Stimulated activated CD8-positive, alpha-beta memory T cell treated with anti-CD3 and anti-CD28 coated beads, Interleukin-7, amount 100 ng/mL, for 48 hours (primary cell): ENCODE results near the gene NQO2.
"Not testable (repeated sequence)": the region's sequence is repeated elsewhere in the genome, so short reads cannot be mapped to it uniquely, and the experiment has no call there.

Experiments used
- DNase-seq, 2 donors: peaks; one replicate each; pipeline ENCODE4 v3.0.0-alpha.2; 2020; ENCODE audit warnings: low read depth in 1 of 2; ENCODE audit errors: extremely low read depth in 1 of 2

The NQO2 gene

GRCh38 chr6:2988426-2989331 lies 11.0 kb upstream of the NQO2 start:
- DNase-seq: peak; percentile 63 to 69

GRCh38 chr6:2989332-2990247 lies 10.1 kb upstream of the NQO2 start:
- peak; percentile 37 to 66 for DNase-seq

DNA sequence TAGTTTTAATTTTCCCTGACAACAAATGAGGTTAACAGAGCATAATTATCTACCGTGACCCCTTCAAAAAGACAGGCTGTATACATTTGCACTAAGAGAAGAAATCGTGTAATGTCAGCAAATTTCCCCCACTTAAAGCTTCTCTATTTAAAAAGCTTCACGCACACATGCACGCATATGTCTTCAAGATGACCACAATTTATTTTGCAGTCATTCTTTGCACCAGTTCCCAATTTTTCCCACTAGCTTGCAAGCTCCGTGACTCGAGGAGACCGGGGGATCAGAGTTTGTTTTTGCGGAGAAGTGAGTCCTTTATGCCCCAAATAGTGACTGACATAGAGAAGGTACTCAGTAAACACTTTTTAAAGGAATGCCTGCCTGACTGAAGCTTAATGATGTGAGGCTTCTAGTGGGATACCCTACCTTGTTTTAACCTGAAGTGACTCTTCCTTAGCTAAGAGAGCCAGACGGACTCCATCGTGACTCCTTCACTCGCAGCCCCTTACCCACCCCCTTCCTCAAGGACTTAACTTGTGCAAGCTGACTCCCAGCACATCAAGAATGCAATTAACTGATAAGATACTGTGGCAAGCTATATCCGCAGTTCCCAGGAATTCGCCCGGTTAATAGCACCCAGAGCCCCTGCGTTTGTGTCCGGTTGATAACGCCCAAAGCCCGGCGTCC lies 9.3 kb upstream of the NQO2 start:
- no peak for DNase-seq

- DNase-seq: no peak
Measured at GRCh38 chr6:2990932-2991506, 8.7 kb upstream of the NQO2 start.

DNA sequence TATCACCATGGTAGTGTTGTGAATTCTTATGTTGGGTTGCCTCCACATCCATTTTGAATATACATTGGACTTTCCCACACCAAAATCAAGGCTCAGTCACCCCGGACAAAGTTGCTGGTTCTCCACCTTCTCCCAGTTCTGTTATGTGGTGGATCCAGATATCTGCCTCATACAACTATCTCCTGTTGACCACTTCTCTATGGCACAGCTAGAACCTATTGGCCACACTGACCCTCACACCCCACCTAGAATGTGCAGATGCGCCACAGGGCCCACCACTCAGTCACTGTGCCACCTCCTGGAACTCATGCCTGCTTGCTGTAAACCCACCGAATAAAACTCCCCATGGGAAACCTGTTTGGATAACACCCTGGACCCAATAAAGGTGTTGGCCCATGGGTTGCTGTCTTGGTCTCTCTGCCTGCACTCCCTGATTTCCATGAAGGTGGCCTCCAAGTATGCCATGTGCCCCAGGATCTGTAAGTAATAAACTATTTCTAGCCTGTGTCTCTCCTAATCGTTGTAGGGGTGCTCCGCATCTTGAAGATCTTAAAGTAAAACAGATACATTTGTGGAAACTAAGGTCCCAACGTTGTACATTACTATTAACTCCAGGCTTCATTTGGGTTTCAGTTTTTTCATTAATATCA lies 7.2 kb upstream of the NQO2 start:
- no peak for DNase-seq

DNA sequence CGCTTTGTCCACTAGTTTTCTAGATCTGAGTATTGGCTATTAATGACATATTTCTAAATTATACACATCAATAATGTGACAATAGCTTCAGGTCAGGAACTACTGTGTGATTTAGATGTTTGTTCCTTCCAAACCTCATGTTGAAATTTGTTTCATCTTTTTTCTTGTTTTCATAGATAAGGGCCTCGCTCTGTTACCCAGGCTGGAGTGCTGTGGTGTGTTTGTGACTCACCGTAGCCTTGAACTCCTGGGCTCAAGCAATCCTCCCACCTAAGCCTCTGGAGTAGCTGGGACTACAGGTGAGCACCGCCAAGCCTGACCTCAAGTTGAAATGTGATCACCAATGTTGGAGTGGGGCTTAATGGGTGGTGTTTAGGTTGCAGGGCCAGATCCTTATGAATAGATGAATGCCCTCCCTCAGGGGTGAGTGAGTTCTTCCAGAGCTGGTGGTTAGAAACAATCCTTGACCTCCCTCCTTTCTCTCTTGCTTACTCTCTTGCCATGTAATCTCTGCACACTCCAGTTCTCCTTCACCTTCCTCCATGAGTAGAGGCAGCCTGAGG lies 5.9 kb upstream of the NQO2 start:
- DNase-seq: no peak

- DNase-seq: peak in 1 of 2 donors; percentile 15
Measured at GRCh38 chr6:2998249-2998997, 1.3 kb upstream of the NQO2 start.

GRCh38 chr6:2998998-2999617 lies 586 bp upstream of the NQO2 start:
- peak in 1 of 2 donors; percentile 63 for DNase-seq

DNA sequence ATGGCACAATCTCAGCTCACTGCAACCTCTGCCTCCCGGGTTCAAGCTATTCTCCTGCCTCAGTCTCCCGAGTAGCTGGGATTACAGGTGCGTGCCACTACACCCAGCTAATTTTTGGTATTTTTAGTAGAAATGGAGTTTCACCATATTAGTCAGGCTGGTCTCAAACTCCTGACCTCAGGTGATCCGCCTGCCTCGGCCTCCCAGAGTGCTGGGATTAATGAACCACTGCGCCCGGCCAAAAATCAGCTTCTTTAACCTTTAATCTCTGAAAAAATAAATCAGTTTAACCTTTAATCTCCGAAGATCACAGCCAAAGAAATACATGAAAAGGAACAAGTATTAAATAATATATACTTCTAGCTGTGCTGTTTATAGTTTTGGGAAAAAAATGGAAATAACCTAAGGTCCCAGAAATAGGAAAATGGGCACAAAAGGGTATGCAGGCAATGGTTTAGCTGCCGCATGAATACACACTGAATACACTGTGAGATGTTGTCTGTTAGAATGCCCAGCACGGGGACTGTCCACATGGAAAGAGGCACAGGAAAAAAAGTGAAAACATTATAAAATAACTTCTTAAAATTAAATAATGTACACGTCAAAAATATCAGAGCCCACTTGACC lies 1.6 kb downstream of the NQO2 start:
- no peak for DNase-seq

DNA sequence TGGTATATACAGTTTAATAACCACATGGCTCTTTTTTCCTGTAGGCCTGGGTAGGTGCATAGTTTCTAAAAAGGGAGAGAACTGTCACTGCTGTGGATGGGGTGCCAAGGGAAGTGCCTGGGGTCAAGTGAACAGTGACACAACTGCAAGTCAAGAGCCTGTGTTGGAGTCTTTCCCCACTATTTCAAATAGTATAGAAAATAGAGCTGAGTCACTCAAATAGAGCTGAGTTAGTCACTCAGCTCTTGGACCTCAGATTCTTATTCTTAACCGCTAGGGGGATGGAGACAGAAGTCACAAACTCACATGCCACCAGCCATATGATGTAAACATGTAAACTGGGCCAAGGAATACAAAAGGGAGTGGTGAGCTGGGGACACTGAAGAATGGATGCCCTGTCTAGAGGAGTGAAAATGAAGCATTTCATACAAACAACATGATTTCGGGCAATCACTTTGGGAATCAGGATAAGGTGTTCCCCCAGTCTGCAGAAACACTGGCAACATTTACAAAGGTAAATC lies 2.1 kb downstream of the NQO2 start:
- DNase-seq: no peak

DNA sequence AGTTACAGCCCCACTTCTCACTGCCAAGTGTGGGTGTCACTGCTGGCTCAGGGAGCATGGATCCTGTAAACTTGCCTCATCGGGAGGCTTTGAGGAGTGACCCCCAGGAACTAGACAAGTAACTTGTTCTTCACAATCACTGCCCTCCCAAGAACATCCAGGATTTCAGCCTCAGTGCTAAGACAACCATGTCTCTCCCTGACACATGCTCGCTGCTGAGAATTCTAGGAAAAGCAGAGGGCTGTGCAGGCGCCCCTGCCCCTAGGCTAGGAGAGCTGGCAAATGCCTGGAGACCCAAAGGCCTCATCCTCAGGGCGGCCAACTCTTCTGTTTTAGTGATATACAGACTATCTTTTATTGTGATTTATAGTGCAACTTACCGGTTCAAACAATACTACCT lies 3.5 kb downstream of the NQO2 start:
- not testable (repeated sequence) for DNase-seq

- no peak for DNase-seq
Measured at GRCh38 chr6:3005077-3005476, 5.4 kb downstream of the NQO2 start.

DNA sequence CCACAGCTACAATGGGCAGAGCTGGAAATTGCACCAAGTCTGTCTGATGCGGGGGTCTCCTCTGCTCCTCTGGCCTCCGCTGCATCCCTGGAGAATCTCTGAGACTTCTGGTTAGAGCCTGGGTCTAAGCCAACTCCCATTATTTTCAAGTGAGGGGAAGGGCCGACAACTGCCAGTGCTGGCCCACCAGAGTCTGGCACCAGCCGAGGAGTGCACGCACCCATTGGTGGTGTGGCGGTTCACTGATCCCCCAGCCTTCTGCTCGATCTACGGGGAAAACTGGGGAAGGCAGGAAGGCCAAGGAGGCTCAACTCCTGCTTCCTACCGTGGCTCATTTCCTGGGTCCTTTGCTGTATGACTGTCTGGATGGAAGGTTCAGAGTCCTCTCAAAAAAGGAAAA lies 6.2 kb downstream of the NQO2 start:
- DNase-seq: no peak

DNA sequence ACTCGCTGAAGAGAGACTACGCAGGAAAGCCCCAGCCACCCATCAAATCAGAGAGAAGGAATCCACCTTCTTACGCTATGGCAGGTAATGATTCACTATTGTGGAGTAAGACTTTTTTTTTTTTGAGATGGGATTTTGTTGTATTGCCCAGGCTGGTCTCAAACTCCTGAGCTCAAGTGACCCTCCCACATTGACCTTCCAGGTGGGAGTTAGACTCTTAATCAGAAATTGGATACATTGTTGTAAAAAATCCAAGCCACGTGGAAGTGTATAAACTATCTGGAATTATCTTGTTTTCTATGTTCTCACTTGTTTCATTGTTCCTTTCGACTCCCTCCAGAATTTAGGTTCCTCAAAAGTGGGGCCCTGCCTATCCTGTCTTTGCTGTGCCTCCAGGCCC lies 6.8 kb downstream of the NQO2 start:
- no peak for DNase-seq

DNA sequence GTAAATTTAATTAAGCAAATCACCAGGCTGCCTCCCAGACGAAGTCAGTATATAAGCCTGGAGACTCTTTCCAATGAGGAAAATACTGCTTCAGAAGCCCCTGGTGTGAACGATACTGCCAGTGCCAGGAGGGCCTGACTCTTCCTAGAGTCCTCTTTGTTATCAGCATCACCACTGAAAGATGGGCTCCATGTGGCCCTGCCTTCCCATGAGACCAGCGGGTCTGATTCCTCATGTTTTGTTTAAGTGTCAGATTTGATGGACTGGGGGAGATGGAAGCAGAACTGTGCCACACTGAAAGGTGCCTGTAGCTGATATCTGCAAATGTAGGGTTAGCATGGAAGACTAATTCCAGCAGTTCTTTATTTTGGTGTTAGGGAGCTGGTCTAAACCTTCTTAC lies 7.9 kb downstream of the NQO2 start:
- DNase-seq: no peak

DNA sequence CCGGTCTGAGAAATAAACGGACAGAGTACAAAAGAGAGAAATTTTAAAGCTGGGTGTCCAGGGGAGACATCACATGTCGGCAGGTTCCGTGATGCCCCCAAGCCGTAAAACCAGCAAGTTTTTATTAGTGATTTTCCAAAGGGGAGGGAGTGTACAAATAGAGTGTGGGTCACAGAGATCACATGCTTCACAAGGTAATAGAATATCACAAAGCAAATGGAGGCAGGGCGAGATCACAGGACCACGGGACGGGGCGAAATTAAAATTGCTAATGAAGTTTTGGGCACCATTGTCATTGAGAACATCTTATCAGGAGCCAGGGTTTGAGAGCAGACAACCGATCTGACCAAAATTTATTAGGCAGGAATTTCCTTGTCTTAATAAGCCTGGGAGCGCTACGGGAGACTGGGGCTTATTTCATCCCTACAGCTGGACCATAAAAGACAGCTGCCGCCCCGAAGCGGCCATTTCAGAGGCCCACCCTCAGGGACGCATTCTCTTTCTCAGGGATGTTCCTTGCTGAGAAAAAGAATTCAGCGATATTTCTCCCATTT lies 9.1 kb downstream of the NQO2 start:
- not testable (repeated sequence) for DNase-seq

- no peak for DNase-seq
Measured at GRCh38 chr6:3009930-3010329, 10.2 kb downstream of the NQO2 start.

- no peak for DNase-seq
Measured at GRCh38 chr6:3011158-3011557, 11.5 kb downstream of the NQO2 start.
